ENCODE measurements around the gene DLX1.
"Not testable (repeated sequence)": the region's sequence is repeated elsewhere in the genome, so short reads cannot be mapped to it uniquely, and the experiment has no call there.

DLX1 gene

GRCh38 chr2:172085460-172086159, at the start of gene DLX1:
Gene DLX1 (plus strand): TSS chr2:172085507. CDS start chr2:172085678, 171 bp downstream.
- in situ Hi-C loops (cut with MboI; ENCODE audit: low pct_unique_long_range_greater_than_20kb, low sequenced_read_pairs): no loop called here
- DNase-seq: no peak

GRCh38 chr2:172038121-172038520, 47.2 kb upstream of the DLX1 start:
- in situ Hi-C loops (cut with MboI; ENCODE audit: low pct_unique_long_range_greater_than_20kb, low sequenced_read_pairs): no loop called here

GRCh38 chr2:172038604-172039003, 46.7 kb upstream of the DLX1 start:
- no peak for DNase-seq
- in situ Hi-C loops (cut with MboI; ENCODE audit: low pct_unique_long_range_greater_than_20kb, low sequenced_read_pairs): no loop called here

More at GRCh38 chr2:172038121-172038520, 47.2 kb upstream of the DLX1 start:
- DNase-seq: no peak

GRCh38 chr2:172039011-172039704, 46.1 kb upstream of the DLX1 start:
- DNase-seq: no peak
- in situ Hi-C loops (cut with MboI; ENCODE audit: low pct_unique_long_range_greater_than_20kb, low sequenced_read_pairs): no loop called here

GRCh38 chr2:172040311-172040710, 45.0 kb upstream of the DLX1 start:
- in situ Hi-C loops (cut with MboI; ENCODE audit: low pct_unique_long_range_greater_than_20kb, low sequenced_read_pairs): no loop called here
- no peak for DNase-seq

GRCh38 chr2:172046080-172046678, 39.1 kb upstream of the DLX1 start:
- peak; percentile 19 for DNase-seq
- in situ Hi-C loops (cut with MboI; ENCODE audit: low pct_unique_long_range_greater_than_20kb, low sequenced_read_pairs): no loop called here

GRCh38 chr2:172046866-172047565, 38.3 kb upstream of the DLX1 start:
- DNase-seq: no peak
- in situ Hi-C loops (cut with MboI; ENCODE audit: low pct_unique_long_range_greater_than_20kb, low sequenced_read_pairs): no loop called here

GRCh38 chr2:172047566-172048507, 37.5 kb upstream of the DLX1 start:
- DNase-seq: no peak
- in situ Hi-C loops (cut with MboI; ENCODE audit: low pct_unique_long_range_greater_than_20kb, low sequenced_read_pairs): no loop called here

- no peak for DNase-seq
- in situ Hi-C loops (cut with MboI; ENCODE audit: low pct_unique_long_range_greater_than_20kb, low sequenced_read_pairs): no loop called here
Measured at GRCh38 chr2:172048508-172049503, 36.5 kb upstream of the DLX1 start.

- in situ Hi-C loops (cut with MboI; ENCODE audit: low pct_unique_long_range_greater_than_20kb, low sequenced_read_pairs): no loop called here
- no peak for DNase-seq
Measured at GRCh38 chr2:172049567-172050120, 35.7 kb upstream of the DLX1 start.

GRCh38 chr2:172050479-172051125, 34.7 kb upstream of the DLX1 start:
- in situ Hi-C loops (cut with MboI; ENCODE audit: low pct_unique_long_range_greater_than_20kb, low sequenced_read_pairs): no loop called here
- DNase-seq: no peak

- in situ Hi-C loops (cut with MboI; ENCODE audit: low pct_unique_long_range_greater_than_20kb, low sequenced_read_pairs): no loop called here
- no peak for DNase-seq
Measured at GRCh38 chr2:172052000-172052983, 33.0 kb upstream of the DLX1 start.

- in situ Hi-C loops (cut with MboI; ENCODE audit: low pct_unique_long_range_greater_than_20kb, low sequenced_read_pairs): no loop called here
- DNase-seq: no peak
Measured at GRCh38 chr2:172053486-172053885, 31.8 kb upstream of the DLX1 start.

- DNase-seq: no peak
- in situ Hi-C loops (cut with MboI; ENCODE audit: low pct_unique_long_range_greater_than_20kb, low sequenced_read_pairs): no loop called here
Measured at GRCh38 chr2:172056293-172056692, 29.0 kb upstream of the DLX1 start.

- DNase-seq: no peak
- in situ Hi-C loops (cut with MboI; ENCODE audit: low pct_unique_long_range_greater_than_20kb, low sequenced_read_pairs): no loop called here
Measured at GRCh38 chr2:172058660-172059059, 26.6 kb upstream of the DLX1 start.

GRCh38 chr2:172060118-172060517, 25.2 kb upstream of the DLX1 start:
- DNase-seq; in situ Hi-C loops (cut with MboI; ENCODE audit: low pct_unique_long_range_greater_than_20kb, low sequenced_read_pairs): not testable (repeated sequence)

Measured in KBM-7 (cell line).